Mammary epithelial cell (primary cell): ENCODE measurements around the gene DGKA.

ENCODE experiments used
- CTCF ChIP-seq, 2 donors: IDR thresholded peaks in 1 of 2; conservative IDR thresholded peaks in 1 of 2; 2 replicates each; pipeline ENCODE4 v1.5.1; 2011 to 2012; ENCODE audit warnings: inconsistent platforms in 2 of 2, low read length in 2 of 2, mild to moderate bottlenecking in 2 of 2, control low read depth in 1 of 2, low read depth in 1 of 2; ENCODE audit not compliant: insufficient read depth in 1 of 2; ENCODE audit errors: extremely low read depth in 1 of 2
- EZH2 ChIP-seq: IDR thresholded peaks from 2 replicates; pipeline ENCODE4 v1.6.1; 2012; ENCODE audit warnings: low read length, inconsistent platforms, borderline replicate concordance

GRCh38 chr12:55995366-55995765, 64.4 kb downstream of the DGKA start:
- no peak for TF ChIP-seq EZH2
- no peak for TF ChIP-seq CTCF (conservative IDR thresholded peaks at IDR 0.05 in 1 of 2, IDR thresholded peaks at IDR 0.05 in 1 of 2; ENCODE audit: extremely low read depth in 1 of 2, insufficient read depth in 1 of 2, low read depth in 1 of 2, low read length in 2 of 2)
